HG02571 (cell line): Measurements from ENCODE around the gene ADISSP.
"Not testable (repeated sequence)": the region's sequence is repeated elsewhere in the genome, so short reads cannot be mapped to it uniquely, and the experiment has no call there.

ENCODE experiments used
- ATAC-seq: cut with Tn5 transposase; IDR thresholded peaks from one replicate; pipeline ENCODE4 v1.9.1; 2021; ENCODE audit warnings: mild to moderate bottlenecking, moderate library complexity; ENCODE audit not compliant: unreplicated experiment

The ADISSP gene

GRCh38 chr20:3798373-3798768 is 30.8 kb upstream of the ADISSP start:
- ATAC-seq = no peak

- ATAC-seq = no peak
These were observed 30.2 kb upstream of the ADISSP start for GRCh38 chr20:3797592-3798372.

GRCh38 chr20:3797226-3797545 is 29.6 kb upstream of the ADISSP start:
- no peak for ATAC-seq

GRCh38 chr20:3796477-3797225 is 29.1 kb upstream of the ADISSP start:
- ATAC-seq = no peak

- peak; percentile 63 for ATAC-seq
These were observed 28.2 kb upstream of the ADISSP start, which contains the start of gene CDC25B for GRCh38 chr20:3795511-3796468. Gene CDC25B, plus strand, starts transcription at chr20:3796310. Its CDS starts 222 bp downstream, at chr20:3796532.

GRCh38 chr20:3794701-3795420 is 27.3 kb upstream of the ADISSP start:
- ATAC-seq = no peak

- not testable (repeated sequence) for ATAC-seq
These were observed 26.6 kb upstream of the ADISSP start for GRCh38 chr20:3794168-3794567.

GRCh38 chr20:3789201-3789600 is 21.6 kb upstream of the ADISSP start:
- ATAC-seq = not testable (repeated sequence)

- ATAC-seq = no peak
These were observed 21.2 kb upstream of the ADISSP start for GRCh38 chr20:3788685-3789155.

GRCh38 chr20:3787324-3788014 is 19.9 kb upstream of the ADISSP start:
- ATAC-seq = no peak

- peak; percentile 81 for ATAC-seq
These were observed 19.2 kb upstream of the ADISSP start, which contains the start of gene CENPB for GRCh38 chr20:3786665-3787323. Gene CENPB, minus strand, starts transcription at chr20:3786740. Its CDS starts 257 bp downstream, at chr20:3786483.

- peak; percentile 16 for ATAC-seq
These were observed 18.6 kb upstream of the ADISSP start for GRCh38 chr20:3786126-3786484.

GRCh38 chr20:3785240-3786125 is 17.9 kb upstream of the ADISSP start:
- no peak for ATAC-seq

GRCh38 chr20:3784863-3785239 is 17.3 kb upstream of the ADISSP start:
- ATAC-seq = no peak

- ATAC-seq = no peak
These were observed 16.8 kb upstream of the ADISSP start for GRCh38 chr20:3784216-3784853.

- ATAC-seq = no peak
These were observed 16.1 kb upstream of the ADISSP start for GRCh38 chr20:3783511-3784195.

- ATAC-seq = no peak
These were observed 15.5 kb upstream of the ADISSP start for GRCh38 chr20:3783068-3783489.
